Astrocyte (in vitro differentiated cells and primary cell): ENCODE data around the gene MED13L.

ENCODE experiments used
- EZH2 ChIP-seq: IDR thresholded peaks from 2 replicates; pipeline ENCODE4 v1.6.1; 2012; ENCODE audit warnings: mild to moderate bottlenecking, low read length, inconsistent platforms; ENCODE audit not compliant: insufficient read depth
- TF ChIP-seq, protein P1 (sequence below): IDR thresholded peaks from 2 replicates; pipeline ENCODE4 v1.5.1; 2011; ENCODE audit warnings: low read depth, mild to moderate bottlenecking, inconsistent platforms, low read length, moderate library complexity; ENCODE audit not compliant: insufficient read depth

GRCh38 chr12:116201359-116201758, 76.1 kb downstream of the MED13L start:
- TF ChIP-seq, protein P1, sequence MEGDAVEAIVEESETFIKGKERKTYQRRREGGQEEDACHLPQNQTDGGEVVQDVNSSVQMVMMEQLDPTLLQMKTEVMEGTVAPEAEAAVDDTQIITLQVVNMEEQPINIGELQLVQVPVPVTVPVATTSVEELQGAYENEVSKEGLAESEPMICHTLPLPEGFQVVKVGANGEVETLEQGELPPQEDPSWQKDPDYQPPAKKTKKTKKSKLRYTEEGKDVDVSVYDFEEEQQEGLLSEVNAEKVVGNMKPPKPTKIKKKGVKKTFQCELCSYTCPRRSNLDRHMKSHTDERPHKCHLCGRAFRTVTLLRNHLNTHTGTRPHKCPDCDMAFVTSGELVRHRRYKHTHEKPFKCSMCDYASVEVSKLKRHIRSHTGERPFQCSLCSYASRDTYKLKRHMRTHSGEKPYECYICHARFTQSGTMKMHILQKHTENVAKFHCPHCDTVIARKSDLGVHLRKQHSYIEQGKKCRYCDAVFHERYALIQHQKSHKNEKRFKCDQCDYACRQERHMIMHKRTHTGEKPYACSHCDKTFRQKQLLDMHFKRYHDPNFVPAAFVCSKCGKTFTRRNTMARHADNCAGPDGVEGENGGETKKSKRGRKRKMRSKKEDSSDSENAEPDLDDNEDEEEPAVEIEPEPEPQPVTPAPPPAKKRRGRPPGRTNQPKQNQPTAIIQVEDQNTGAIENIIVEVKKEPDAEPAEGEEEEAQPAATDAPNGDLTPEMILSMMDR = no peak
- no peak for TF ChIP-seq EZH2
